Measurements from ENCODE around the gene ITGA1.
A peak's percentile ranks its signal among the peaks of the same experiment; 100 is the strongest.

Gene ITGA1

GRCh38 chr5:52799983-52800393 lies 12.3 kb downstream of the ITGA1 start (continued):
- TF ChIP-seq ZBTB6 (tag by site-specific recombination; IDR thresholded peaks at IDR 0.05) (no peak), ZNF335 (tag by site-specific recombination; conservative IDR thresholded peaks at IDR 0.05) (no peak; the same call in 1 of the 2 replicates), PRDM1 (tag by site-specific recombination; IDR thresholded peaks at IDR 0.05) (no peak; the same call in 1 of the 2 replicates), ZNF76 (tag by site-specific recombination; IDR thresholded peaks at IDR 0.05; ENCODE audit: borderline replicate concordance, low read depth) (0 out of 2 replicates have a peak, but pooled peaks have one; percentile 24), ZBTB48 (tag by site-specific recombination; IDR thresholded peaks at IDR 0.05) (peak; percentile 89), ZNF623 (tag by site-specific recombination; IDR thresholded peaks at IDR 0.05) (no peak), ZNF629 (tag by site-specific recombination; IDR thresholded peaks at IDR 0.05) (peak; percentile 6; the same call in 1 of the 2 replicates), ZNF558 (tag by site-specific recombination; IDR thresholded peaks at IDR 0.05) (no peak), TSHZ1 (tag by site-specific recombination; IDR thresholded peaks at IDR 0.05; ENCODE audit: borderline replicate concordance) (no peak), REPIN1 (tag by site-specific recombination; IDR thresholded peaks at IDR 0.05; ENCODE audit: low read depth) (no peak), ZNF121 (tag by site-specific recombination; IDR thresholded peaks at IDR 0.05) (no peak), BCL6B (tag by site-specific recombination; IDR thresholded peaks at IDR 0.05) (no peak), ZNF280C (tag by site-specific recombination; IDR thresholded peaks at IDR 0.05) (no peak), GLIS2 (tag by site-specific recombination; IDR thresholded peaks at IDR 0.05) (peak; percentile 59), ELK4 (IDR thresholded peaks at IDR 0.05; ENCODE audit: borderline replicate concordance, low read depth, low read length) (no peak), ZNF362 (tag by site-specific recombination; IDR thresholded peaks at IDR 0.05) (no peak), ZNF600 (tag by site-specific recombination; IDR thresholded peaks at IDR 0.05) (peak; percentile 47; the same call in 1 of the 2 replicates), IKZF3 (tag by site-specific recombination; IDR thresholded peaks at IDR 0.05) (peak; percentile 75), ZFP69B (tag by site-specific recombination; IDR thresholded peaks at IDR 0.05) (no peak), ZNF112 (tag by site-specific recombination; IDR thresholded peaks at IDR 0.05) (no peak), CTCF (tag by site-specific recombination; IDR thresholded peaks at IDR 0.05) (no peak), PATZ1 (tag by site-specific recombination; IDR thresholded peaks at IDR 0.05) (peak; percentile 52), ZBTB8A (tag by site-specific recombination; IDR thresholded peaks at IDR 0.05) (no peak), ZNF146 (tag by site-specific recombination; IDR thresholded peaks at IDR 0.05) (no peak), ZNF248 (tag by site-specific recombination; IDR thresholded peaks at IDR 0.05) (no peak), SP3 (tag by site-specific recombination; IDR thresholded peaks at IDR 0.05) (peak; percentile 55; the same call in 1 of the 2 replicates)
